ENCODE results near the gene TSPOAP1. TPM values are rescaled to one million over a fixed set of nuclear protein-coding genes. Genes with fewer than 3 reads are reported as not detected.

TSPOAP1 gene
- total and polyA plus RNA-seq, 5 experiments from 2014 or later = 0.43 to 15.4 (median 1.9) TPM

DNA sequence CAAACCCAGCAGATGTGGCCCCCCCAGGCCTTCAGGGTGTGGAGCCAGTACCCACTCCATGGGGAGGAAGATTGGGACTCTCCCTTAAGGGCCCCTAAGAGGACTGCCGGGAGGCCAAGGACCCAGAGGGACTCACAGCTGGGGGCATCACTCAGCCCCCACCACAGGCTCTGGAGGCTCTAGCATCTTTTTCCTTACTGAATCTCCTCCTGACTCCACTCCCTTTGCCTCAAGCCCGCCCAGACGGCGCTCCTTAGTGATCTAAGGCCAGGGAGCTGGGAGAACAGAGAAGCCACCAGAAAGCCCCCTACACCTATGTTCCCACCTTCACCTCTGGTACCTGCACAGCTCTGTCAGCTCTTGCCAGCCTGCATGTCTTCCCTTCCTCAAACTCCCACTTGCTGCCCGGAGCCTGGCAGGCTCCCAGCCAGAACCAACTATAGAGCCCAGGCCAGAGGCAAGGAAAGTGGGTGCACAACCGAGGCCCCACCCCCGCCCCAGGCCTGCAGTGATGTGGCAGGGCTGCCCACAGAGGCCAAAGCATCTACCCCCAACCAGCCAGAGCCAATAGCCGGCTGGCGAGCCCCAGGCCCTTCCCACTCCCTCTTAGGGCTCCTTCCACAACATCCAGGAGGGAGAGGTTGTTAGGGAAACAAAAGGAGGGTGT lies 25.5 kb downstream of the TSPOAP1 start:
- H3K36me3 Mint-ChIP-seq = peaks cover 0 to 5% (median 4%) of the 10 kb centered on the region in 3 donors
- H3K4me1 Mint-ChIP-seq = peaks cover 0 to 7% (median 6%) of the 10 kb centered on the region in 4 donors
- no peaks in the 10 kb centered on the region for H3K9me3 Mint-ChIP-seq
- no peaks in the 10 kb centered on the region for H3K27me3 Mint-ChIP-seq
- no peak overlapping the region for H3K4me3 Mint-ChIP-seq
- no peak for ATAC-seq
- POLR2A ChIA-PET = interaction anchor here (1.6 kb wide), 1 partner anchor 34 kb away, joined by 6 read pairs; no protein-coding TSS in a partner anchor
- H3K27ac Mint-ChIP-seq = peak overlapping the region in 1 of 10 donors; percentile 70
- peak in 1 of 10 donors; percentile 15 for DNase-seq

DNA sequence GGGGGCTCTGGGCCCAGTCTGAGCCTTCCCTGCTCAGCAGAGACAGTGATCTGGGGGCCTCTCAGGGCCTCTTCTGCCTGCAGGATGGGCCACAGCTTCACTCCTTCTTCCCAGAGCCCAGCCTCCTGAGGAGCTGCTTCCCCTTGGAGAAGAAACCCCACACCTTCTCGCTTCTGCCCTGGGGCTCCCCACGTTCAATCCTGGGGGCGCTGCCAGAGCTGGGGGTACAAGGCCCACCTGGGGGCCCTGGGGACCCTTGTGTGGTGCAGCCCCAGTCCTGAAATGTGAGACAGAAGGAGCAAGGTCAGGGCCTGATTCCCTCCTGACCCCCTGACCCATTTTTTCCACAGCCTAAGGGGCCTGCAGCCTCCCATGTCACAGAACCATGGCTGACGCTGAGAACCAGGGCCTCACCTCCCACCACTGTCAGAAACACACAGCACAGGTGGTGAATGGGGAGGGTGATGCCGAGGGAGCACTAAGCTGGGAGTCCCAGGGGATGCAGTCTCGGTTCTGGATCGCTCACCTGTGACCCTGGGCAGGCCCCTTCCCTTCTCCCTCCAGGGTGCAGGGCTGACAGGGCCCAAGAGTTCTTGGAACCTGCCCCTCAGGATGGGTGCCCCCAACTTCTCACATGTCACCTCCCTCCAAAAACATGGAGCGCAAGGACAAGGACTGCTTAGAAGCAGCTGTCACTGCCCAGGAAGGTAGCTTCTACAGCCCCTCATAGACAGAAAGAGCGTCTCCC lies 26.2 kb downstream of the TSPOAP1 start:
- ATAC-seq (no peak), DNase-seq (peak in 1 of 10 donors; percentile 12)
- Mint-ChIP-seq H3K9me3 (no peaks in the 10 kb centered on the region), H3K27me3 (no peaks in the 10 kb centered on the region), H3K27ac (no peak overlapping the region), H3K4me3 (no peak overlapping the region), H3K4me1 (peaks cover 0 to 7% (median 6%) of the 10 kb centered on the region in 4 donors), H3K36me3 (peaks cover 0 to 4% (median 4%) of the 10 kb centered on the region in 3 donors)
- POLR2A ChIA-PET = no interaction called here

DNA sequence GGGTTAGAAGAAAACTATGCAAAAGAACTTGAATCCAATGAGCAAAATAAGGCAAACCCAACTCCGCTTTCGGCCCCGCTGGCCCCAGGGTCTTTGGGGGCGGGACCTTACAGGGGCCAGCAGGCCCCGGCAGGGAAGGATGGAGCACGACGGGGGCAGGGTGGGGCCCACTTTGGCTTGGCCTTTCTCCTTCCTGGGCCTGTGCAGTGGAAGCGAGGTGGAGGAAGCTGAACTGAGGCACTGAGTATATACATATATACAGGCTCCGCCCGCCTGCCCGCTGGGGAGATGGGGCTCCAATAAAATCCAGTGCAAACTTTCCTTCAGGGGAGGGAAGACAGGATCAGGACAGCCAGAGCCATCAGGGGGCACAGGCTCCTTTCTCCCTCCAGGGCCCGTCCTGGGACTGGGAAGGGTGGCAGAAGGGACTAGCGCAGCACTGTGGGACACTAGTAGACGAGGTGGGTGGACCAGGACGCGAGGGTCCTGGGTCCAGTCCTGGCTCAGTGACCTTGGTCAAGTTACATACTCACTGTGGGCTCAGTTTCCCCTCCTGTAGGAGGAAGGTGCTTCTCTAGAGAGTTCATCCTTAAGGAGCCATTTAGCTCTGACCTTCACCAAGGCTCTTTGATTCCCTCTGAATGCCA lies 27.0 kb downstream of the TSPOAP1 start:
- DNase-seq = peak in 2 of 10 donors; percentile 14 to 60

DNA sequence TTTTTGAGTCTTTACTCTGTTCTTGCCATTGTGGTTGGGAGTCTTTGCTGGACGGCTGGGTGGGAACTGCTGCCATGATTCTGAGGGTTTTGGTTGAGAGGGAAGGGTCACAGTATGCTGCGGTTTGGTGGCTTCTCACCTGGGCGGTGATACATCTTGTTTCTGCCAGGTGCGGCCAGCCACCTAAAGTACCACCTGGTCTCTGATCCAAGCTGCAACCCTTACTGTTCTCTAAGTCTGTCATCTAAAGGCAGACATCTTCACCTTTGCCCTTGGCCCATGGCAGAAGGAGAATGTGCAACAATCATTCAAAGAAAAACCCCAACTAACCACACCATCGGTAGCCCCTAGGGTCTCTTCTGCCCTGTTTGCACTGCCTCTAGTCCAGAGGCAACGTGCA lies 28.3 kb downstream of the TSPOAP1 start:
- no peaks in the 10 kb centered on the region for H3K27me3 Mint-ChIP-seq
- no peaks in the 10 kb centered on the region for H3K9me3 Mint-ChIP-seq
- peaks cover 0 to 7% (median 6%) of the 10 kb centered on the region in 4 donors for H3K4me1 Mint-ChIP-seq
- ATAC-seq (no peak), DNase-seq (no peak)
- H3K4me3 Mint-ChIP-seq = no peak overlapping the region
- POLR2A ChIA-PET = no interaction called here
- H3K27ac Mint-ChIP-seq = no peak overlapping the region
- no peaks in the 10 kb centered on the region for H3K36me3 Mint-ChIP-seq

More for the DNA sequence above, 27.0 kb downstream of the TSPOAP1 start:
- Mint-ChIP-seq H3K27ac (peak overlapping the region in 1 of 10 donors; percentile 5), H3K4me3 (no peak overlapping the region), H3K4me1 (peaks cover 0 to 7% (median 6%) of the 10 kb centered on the region in 4 donors), H3K9me3 (no peaks in the 10 kb centered on the region), H3K36me3 (no peaks in the 10 kb centered on the region), H3K27me3 (no peaks in the 10 kb centered on the region)
- no peak for ATAC-seq
- POLR2A ChIA-PET = no interaction called here

DNA sequence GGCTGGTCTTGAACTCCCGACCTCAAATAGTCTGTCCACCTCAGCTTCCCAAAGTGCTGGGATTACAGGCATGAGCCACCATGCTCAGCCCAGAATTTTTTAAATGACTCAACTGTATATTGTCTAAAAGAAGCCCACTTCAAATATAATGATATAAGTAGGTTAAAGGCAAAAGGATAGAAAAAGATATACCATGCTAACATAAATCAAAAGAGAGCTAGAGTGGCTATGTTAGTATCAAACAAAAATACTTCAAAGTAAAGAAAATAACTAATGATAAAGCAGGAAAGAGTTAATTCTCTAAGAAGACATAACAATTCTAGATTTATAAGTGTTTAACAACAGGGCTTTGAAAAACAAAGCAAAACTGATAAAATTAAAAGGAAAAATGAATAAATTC lies 34.6 kb downstream of the TSPOAP1 start:
- Mint-ChIP-seq H3K9me3 (peaks cover 0 to 9% (median 3%) of the 10 kb centered on the region in 9 donors), H3K27ac (peak overlapping the region in 1 of 10 donors; percentile 9)

DNA sequence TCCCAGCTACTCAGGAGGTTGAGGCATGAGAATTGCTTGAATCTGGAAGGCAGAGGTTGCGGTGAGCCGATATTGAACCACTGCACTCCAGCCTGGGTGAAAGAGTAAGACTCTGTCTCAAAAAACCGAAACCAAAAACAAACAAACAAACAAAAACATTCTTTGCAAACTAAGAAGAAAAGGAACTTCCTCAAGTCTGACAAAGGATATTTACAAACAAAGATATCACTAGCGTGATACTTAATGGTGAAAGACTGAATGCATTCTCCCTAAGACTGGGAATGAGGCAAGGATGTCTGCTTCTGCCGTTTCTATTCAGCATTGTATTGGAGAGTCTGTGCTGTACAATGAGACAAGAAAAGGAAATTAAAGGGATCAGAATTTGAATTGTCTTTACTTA lies 37.3 kb downstream of the TSPOAP1 start:
- POLR2A ChIA-PET = no interaction called here
- no peak for ATAC-seq
- Mint-ChIP-seq H3K4me3 (no peak overlapping the region), H3K27me3 (peaks cover 6 to 29% (median 11%) of the 10 kb centered on the region in 5 donors), H3K9me3 (peaks cover 0 to 9% (median 3%) of the 10 kb centered on the region in 9 donors), H3K4me1 (no peaks in the 10 kb centered on the region), H3K36me3 (peaks cover 0 to 7% (median 4%) of the 10 kb centered on the region in 3 donors), H3K27ac (no peak overlapping the region)
- DNase-seq = no peak

More for the DNA sequence above, 34.6 kb downstream of the TSPOAP1 start:
- no peaks in the 10 kb centered on the region for H3K4me1 Mint-ChIP-seq
- no peak for DNase-seq
- no peak for ATAC-seq
- H3K36me3 Mint-ChIP-seq = peaks cover 0 to 7% (median 4%) of the 10 kb centered on the region in 3 donors
- H3K27me3 Mint-ChIP-seq = peaks cover 4 to 17% (median 7%) of the 10 kb centered on the region in 5 donors
- POLR2A ChIA-PET = no interaction called here
- no peak overlapping the region for H3K4me3 Mint-ChIP-seq

DNA sequence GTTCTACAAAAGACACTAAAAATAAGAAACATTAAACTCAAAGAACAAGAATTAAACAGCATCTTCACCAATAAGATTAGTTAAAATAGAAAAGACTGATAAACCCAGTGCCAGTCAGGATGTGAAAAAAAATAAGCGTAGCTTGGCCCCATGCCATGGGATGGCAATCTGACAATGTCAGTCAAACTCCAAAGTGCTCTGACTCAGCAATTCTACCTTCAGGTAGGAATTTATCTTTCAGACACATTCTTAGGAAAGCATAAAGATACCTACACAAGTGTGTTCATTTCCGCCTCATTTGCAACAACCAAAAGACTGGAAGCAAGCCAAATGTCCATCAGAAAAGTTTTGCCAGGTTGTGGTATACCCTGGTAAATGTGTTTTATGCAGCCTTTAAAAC lies 38.7 kb downstream of the TSPOAP1 start:
- H3K4me3 Mint-ChIP-seq = no peak overlapping the region
- H3K27ac Mint-ChIP-seq = no peak overlapping the region
- no peak for DNase-seq
- H3K27me3 Mint-ChIP-seq = peaks cover 6 to 29% (median 11%) of the 10 kb centered on the region in 5 donors
- POLR2A ChIA-PET = no interaction called here
- peaks cover 0 to 7% (median 4%) of the 10 kb centered on the region in 3 donors for H3K36me3 Mint-ChIP-seq
- H3K9me3 Mint-ChIP-seq = peaks cover 0 to 9% (median 3%) of the 10 kb centered on the region in 9 donors
- peaks cover 0 to under 1% (median 0%) of the 10 kb centered on the region in 4 donors for H3K4me1 Mint-ChIP-seq
- no peak for ATAC-seq

DNA sequence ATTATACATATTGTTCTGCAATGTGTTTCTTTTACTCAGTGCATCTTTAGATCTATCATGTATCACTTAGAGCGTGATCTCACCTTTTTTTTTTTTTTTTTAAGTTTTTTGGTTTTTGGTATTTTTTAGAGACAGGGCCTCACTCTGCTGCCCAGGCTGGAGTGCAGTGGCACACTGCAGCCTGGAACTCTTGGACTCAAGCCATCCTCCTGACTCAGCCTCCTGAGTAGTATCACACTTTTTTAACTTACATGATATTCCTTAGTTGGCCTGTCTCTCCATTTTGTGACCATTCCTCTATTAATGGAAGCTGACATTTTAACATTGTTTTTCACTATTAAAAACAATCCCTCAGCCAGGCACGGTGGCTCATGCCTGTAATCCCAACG lies 43.2 kb downstream of the TSPOAP1 start:
- Mint-ChIP-seq H3K4me1 (peaks cover 0 to 3% (median 1%) of the 10 kb centered on the region in 4 donors), H3K27me3 (peaks cover 11 to 33% (median 14%) of the 10 kb centered on the region in 5 donors), H3K4me3 (no peak overlapping the region), H3K9me3 (no peaks in the 10 kb centered on the region), H3K36me3 (no peaks in the 10 kb centered on the region), H3K27ac (no peak overlapping the region)
- no peak for DNase-seq
- POLR2A ChIA-PET = no interaction called here
- ATAC-seq = no peak

DNA sequence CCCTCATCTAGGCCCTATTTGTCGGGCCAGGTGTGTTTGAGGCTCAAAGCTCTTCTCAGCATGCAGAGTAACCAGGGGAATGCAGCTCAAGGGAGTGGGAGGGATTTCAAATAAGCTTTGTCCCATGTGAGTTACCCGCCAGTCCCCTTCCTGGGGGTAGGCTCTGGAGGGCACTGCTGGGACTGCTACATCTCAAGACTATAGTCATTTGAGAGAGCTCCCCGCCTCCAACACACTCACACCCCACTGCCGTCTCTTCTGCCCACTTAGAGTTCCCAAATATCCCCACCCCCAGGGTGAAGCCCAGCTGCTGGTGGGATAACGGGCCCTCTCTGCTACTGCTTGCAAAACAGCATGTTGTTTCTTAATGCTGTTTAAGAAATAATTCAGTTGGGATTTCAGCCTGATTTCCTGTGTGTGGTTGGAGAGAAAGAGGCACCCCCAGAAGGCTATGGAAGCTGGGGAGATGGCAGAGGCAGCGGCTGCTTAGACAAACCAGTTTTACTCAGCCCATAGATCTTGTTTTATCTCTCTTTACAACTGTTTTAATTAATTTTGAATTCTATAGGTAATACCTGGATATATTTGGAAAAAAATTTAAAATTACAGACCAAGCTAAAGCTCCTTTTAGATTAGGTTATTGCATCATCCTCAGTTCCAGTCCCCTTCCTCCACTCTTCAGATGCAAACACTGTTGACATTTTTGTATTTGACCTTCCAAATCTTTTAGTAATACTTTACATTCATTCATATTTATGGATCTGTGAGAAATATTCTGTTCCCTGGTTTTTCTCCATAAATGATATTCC lies 43.8 kb downstream of the TSPOAP1 start:
- POLR2A ChIA-PET = no interaction called here
- H3K27me3 Mint-ChIP-seq = peaks cover 8 to 39% (median 15%) of the 10 kb centered on the region in 5 donors
- H3K27ac Mint-ChIP-seq = no peak overlapping the region
- H3K36me3 Mint-ChIP-seq = no peaks in the 10 kb centered on the region
- ATAC-seq (no peak), DNase-seq (no peak)
- H3K4me3 Mint-ChIP-seq = no peak overlapping the region
- H3K9me3 Mint-ChIP-seq = peaks cover 0 to 2% (median 0%) of the 10 kb centered on the region in 9 donors
- peaks cover 0 to 4% (median 3%) of the 10 kb centered on the region in 4 donors for H3K4me1 Mint-ChIP-seq

DNA sequence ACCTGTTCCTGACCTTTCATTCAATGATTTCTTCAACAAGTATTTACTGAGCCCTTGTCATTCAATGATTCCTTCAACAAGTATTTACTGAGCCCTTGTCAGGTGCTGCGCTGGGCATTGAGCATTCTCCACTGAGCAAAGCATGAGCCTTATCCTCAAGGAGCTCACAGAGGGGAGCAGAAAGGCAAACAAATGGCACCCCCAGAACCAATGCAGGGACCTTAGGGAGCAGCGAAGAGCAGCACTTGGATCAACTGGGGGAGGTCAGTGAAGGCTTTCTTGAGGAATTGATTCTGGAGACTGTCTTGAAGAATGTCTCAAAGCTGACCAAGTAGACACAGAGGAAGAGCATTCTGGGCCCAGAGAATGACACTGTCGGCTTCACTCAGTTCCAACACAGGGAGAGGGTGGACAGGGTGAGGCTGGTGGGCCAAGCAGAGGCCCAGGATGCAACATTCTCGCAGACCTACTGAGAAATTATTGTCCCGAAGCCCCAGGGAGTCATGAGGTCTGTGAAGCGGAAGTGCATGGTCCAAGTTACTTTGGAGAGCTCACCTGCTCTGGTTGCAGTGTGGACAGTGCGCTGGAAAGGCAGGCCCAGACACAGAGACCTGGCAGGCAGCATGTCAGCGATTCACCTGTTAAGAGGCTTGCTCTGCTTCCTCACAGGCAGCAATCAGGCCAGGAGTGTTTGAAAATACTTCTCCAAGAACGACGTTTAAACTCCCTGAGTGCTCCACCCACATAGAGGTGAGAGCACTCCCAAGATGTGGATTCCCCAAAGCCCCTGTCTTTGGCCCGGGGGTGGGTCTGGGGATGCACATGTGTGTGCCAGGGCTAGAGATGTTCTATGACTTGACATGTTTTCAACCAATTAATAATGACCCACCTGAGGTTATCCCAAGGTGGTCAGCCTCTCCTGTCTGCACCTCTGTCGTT lies 44.7 kb downstream of the TSPOAP1 start:
- POLR2A ChIA-PET = no interaction called here
- Mint-ChIP-seq H3K4me3 (no peak overlapping the region), H3K36me3 (no peaks in the 10 kb centered on the region), H3K4me1 (peaks cover 2 to 8% (median 5%) of the 10 kb centered on the region in 4 donors), H3K27me3 (peaks cover 7 to 47% (median 19%) of the 10 kb centered on the region in 5 donors), H3K9me3 (peaks cover 0 to 3% (median 0%) of the 10 kb centered on the region in 9 donors), H3K27ac (no peak overlapping the region)
- ATAC-seq (no peak), DNase-seq (no peak)

DNA sequence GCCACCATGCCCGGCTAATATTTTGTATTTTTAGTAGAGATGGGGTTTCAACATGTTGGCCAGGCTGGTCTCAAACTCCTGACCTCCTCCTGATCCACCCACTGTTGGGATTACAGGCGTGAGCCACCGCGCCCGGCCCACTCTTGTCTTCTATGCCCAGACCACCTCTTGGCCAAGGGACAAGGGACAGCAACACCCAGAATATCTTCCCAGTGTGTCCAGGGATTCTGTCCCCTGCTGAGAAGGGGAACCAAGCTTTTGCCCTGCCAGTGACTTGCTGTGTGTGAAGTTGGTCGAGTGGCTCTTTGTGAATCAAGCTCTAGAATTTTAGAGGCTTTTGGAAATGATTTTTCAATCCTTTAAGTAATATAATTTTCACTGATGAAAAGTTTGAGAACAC lies 46.2 kb downstream of the TSPOAP1 start:
- DNase-seq (no peak), ATAC-seq (no peak)
- H3K27ac Mint-ChIP-seq = no peak overlapping the region
- H3K4me1 Mint-ChIP-seq = peaks cover 2 to 10% (median 5%) of the 10 kb centered on the region in 4 donors
- POLR2A ChIA-PET = no interaction called here
- H3K4me3 Mint-ChIP-seq = no peak overlapping the region
- peaks cover 0 to 3% (median 0%) of the 10 kb centered on the region in 9 donors for H3K9me3 Mint-ChIP-seq
- no peaks in the 10 kb centered on the region for H3K36me3 Mint-ChIP-seq
- peaks cover 4 to 49% (median 25%) of the 10 kb centered on the region in 5 donors for H3K27me3 Mint-ChIP-seq
